HG02870 (cell line): Measurements from ENCODE around the gene CDH2.

Experiments
- ATAC-seq: cut with Tn5 transposase; IDR thresholded peaks from one replicate; pipeline ENCODE4 v1.9.1; 2021; ENCODE audit warnings: mild to moderate bottlenecking, moderate library complexity; ENCODE audit not compliant: unreplicated experiment

CDH2 gene

DNA sequence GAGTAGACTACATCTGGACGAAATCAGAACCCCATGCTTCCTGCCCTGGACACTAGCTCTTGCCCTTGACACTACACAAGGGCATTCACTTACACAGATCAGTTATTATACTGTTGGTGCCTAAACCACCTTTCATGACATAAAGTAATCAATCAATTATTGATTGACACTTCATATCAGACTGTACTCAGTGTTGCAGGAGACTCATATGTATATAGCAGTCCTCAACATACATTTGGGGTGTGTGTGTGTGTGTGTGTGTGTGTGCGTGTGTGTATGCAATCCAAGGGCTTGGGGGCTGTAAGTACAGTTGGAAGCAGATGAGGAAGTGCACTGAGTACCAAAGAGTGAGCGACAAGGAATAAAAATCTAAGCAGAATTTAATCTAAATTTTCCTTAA lies 5.1 kb downstream of the CDH2 start:
- no peak for ATAC-seq

DNA sequence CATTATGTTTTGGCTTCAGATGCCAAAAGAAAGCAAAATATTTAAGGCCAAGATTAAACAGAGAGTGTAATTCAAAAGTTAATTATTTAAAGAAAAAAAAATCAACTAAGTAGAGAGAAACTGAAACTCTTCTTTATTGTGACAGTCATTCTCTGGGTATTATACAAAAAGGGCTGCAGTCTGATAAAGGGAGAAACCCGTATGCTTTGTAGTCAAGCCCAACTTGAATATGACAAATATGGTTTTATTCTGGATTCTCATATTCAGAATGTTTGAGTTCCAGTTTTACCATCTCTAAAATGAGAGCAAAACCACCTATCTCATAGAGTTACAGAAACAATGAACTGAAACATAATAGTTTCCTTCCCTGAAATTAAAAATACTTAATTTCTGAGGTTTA lies 8.2 kb downstream of the CDH2 start:
- ATAC-seq, result no peak

DNA sequence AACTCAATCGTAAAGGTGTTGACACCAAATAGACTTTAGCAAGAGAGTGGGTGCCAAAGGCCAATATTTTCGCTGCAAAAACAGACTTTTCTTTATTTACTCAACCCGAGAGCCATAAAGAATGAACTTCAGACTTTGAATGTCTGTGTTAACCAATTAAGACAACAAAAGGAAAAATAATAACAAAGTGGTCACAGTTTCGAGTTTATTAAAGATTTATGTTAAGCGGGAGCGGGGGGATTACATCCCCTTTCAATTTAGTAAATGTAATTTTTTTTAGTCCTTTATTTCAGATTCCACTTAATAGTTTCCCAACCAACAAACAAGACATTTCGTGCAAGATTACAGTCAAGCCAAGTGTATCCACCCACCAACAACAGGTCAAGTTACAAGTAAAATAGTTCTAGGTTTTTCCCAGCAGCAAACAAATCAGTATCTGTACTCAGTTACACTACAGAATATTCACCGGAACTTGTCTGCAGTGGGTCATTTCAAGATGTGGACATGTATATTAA lies 9.0 kb downstream of the CDH2 start:
- no peak for ATAC-seq

DNA sequence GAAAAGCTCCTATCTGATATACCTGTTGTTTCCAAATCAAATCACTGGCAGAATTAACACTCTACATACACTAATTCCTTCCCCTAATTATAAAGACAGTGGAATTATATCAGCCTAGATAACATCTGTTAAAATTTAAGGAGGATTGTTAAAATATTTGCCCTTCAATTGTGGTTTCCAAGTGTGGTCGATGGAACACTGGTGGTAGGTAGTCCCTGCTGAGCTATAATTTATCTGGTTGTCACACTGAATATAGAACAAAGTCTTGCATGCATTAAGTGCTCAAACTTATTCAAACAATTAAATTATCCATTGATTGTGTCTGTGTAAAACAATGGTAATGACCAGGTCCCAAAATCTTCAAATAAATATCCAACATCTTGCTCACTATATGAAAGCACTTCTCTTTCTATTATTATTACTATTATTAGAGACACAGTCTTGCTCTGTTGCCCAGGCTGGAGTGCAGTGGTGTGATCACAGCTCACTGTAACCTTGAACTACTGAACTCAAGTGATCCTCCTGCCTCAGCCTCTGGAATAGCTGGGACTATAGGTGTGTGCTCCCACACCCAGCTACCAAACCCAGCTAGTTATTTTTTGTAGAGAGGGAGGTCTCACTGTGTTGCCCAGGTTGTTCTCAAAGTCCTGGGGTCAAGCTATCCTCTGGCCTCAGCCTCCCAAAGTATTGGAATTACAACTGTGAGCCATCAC lies 12.0 kb downstream of the CDH2 start:
- no peak for ATAC-seq

DNA sequence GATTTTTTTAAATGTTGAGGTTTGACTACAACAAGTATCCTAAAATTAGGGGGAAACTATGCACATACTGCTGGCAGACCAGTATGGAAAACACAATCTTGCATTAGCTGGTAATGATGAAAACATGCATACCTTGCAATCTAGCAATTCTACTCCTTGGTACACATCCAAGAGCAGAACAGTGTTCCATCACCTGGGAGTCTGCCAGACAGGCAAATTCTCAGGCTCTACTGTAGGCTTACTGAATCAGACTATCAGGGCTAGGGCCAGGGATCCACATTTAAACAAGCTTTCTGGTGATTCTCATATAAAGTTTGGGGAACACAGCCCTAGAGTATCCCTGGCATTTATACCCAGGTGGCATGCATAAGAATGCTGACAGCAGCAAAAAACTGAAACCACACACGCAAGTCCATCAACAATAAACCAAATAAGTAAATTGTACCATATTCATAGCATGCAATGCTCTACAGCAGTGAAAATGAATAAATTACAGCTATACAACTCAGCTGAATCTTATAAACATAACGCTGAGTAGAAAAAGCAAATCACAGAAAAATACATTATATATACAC lies 13.6 kb downstream of the CDH2 start:
- ATAC-seq, result no peak

DNA sequence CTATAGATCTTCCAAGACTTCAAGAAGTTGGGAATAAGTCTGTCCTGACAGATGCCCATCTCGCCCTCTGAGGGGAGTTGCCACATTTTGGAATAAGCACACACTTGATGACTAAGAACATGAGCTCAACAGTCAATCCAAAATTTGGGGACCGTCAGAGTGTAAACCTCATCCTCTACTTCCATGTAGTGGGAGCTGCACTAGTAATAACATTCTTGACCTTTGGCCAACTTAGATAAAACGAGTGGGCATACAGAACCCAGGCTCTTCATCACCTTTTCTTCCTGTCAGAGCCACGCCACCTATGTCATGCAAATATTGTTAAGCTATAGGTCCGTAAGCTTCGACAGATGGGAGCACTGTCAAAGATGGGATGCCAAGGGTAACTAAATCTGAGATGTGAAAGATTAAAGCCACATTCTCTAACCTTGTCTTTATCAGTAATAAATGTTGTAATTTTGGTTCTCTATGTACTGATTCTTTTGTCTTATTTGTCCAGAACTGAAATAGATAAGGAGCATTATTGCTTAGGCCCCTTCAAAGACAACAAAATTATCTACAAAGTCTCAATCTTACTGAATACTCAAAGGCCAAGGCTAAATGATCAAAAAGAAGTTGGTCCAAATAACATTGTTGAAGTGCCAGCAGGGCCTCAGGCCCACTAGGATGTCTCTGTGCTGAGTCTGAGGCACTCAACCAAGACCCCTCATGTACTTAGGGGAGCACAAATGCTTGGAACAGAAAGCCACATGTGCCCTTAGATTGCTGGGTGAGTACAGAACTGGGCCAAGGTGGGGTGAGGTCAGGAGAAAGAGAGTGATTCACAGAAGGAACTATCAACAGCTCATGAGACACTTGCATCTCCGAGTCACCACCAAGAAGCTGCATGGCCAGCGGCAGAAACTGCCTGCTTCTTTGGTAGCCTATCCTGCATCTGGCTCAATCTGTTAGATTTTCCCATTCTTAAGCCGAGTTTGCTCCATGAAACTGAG lies 15.0 kb downstream of the CDH2 start:
- ATAC-seq, result no peak

DNA sequence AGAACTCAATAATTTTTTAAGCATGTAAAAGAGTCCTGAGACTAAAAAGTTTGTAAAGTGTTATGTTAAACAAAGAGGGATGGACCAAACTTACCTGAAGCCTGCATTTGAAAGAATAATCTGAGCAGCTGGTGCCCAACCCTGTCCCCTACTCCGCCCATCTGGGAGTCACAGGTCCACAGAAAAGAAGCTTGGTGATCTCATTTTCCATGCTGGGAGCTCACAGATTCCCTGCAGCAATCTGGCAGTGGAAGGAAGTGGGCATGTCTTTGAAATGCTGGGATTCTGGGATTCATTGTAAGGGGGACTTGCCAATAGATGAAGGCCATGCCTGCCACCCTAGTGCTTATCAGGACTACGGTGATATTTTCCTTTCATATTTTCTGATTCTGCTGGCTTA lies 17.9 kb downstream of the CDH2 start:
- no peak for ATAC-seq

DNA sequence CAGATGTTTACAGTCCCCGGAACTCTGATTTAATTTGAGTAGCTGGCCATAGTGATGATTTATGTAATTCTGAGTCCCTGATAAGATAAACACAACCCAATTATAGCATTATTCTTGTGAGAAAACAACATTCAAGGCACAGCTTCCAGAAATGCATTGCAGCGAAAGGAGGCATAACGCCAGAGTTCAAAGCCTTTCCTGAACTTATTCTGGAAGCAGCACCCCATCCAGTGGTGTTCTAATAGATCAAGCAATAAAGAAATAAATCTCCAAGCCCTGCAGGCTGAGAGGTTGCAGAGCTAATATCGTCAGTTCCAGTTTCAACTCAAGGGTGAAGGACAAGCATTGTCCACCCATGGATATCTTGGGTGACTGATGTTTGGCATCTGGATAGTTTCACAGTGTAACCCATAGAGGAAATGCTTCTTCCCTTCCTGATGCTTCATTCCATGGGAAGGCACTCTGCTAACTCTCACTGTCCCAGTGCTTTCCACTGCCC lies 18.8 kb downstream of the CDH2 start:
- no peak for ATAC-seq

DNA sequence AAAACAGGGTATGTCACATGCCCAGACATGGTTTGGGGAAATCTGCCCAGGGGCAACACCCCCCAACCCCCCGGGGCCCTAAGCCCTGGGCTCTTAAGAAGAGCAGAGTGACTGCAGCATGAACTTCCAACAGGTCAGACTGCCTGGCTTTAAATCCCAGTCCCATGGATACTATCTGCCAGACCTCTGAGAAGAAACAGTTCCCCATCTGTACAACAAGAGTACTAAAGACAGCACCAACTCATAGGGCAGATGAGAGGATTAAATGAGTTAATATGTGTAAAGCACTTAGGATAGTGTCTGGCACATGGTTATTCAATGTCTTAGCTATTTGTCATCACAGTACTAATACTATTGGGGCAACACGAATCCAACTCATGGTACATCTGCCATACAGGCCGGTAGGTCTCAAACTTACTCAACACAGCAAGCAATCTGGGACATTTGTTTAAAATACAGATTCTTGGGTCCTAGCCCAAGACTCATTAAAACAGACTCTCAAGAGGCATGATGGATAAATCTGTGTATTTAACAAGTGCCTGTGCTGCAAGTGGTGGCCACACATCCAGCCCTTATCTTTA lies 23.4 kb downstream of the CDH2 start:
- no peak for ATAC-seq

DNA sequence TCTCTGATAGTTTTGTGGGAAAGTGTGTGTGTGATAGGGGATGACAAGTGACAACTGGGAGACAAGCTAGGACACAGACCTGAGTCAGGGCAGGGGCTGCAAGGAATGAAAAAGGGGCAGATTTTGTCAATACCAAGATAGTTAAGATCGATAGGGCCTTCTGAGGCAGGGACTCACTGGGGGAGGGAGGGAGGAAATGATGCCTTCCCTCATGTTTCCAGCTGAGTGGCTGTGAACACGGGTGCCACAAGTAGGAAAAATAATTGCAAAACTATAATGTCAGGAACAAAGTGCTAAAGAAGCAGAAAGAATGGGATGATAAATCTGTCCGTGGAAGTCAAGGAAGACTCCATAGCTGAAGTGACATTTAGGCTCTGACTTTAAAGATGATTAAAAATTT lies 24.2 kb downstream of the CDH2 start:
- no peak for ATAC-seq

DNA sequence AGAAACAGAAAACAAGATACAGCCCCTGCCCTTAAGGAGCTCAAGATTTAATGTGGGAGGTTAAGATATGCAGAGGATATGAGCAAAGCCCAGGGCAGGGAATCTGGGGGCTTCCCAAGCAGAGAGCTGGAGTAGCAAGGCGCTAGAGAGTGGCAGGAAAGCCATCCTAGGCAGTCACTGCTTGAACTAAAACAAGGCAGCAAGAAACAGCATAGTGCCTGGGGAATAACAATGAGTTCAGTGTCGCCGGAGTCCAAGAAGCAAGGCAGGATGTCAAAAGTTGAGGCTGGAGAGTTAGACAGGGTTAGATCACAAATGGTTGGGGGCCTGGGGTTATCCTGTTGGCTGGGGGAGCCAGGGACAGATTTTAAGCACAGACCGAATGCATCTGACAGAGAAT lies 24.6 kb downstream of the CDH2 start:
- no peak for ATAC-seq

DNA sequence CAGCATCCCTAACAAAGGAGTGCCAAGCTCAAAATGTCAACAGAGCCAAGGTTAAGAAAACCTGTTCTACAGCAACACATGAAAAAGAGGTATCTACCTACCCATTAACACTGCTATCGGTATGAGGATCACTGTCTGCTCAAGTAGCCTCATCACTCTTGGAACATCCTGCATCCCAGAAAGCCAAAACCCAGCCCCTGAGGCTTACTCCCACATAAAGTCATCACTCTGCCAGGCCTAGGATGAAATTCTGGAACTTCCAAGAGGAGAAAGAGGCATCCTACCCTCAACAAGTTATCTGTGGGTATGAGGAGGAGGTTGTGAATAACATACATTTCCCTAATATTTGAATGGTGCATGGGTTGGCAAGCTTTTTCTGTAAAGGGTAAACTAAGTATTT lies 25.5 kb downstream of the CDH2 start:
- no peak for ATAC-seq

DNA sequence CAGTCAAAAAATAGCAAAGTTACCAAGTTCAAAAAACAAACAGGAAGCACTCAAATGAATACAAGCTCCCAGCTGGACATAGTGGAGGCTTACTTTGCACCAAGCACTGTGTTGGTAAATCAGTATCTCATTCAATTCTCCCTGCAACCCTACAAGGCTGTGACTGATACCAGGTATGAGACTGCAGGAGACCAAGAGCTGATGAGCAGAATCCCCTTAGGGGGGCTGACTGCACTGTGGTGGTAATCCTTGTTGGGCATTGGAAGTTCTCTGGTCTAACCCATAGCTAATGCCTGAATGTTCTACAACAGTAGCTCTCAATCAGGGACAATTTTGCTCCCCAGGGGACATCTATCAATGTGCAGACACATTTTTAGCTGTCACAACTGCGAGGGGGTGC lies 26.0 kb downstream of the CDH2 start:
- ATAC-seq, result no peak

DNA sequence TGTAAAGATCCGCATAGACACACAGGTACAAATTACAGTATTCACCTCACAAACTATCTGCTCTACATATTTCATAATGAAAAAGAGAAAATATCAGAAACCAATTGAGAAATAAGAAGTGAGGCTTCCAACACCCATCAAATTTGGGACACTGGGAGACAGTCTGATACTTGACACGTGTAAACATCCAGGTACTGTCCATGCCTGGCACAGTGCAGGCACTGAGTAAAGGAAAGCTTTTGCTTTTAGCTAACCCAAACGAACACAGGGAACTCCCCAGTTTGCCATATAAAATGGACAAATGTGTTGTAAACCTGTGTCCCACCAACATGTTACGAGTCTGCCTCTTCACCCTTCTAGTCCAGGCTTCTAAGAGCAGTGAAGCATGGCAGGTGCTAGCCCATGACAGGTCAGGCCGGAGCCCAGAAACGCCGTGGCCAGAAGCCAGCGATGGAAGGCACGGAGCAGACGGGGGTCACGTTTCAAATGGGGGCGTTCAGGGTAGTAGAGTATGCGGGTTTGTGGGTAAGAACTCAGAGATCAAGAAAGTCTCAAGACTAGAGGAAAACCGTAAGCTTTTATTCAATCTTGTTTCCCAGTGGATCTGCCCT lies 27.0 kb downstream of the CDH2 start:
- no peak for ATAC-seq

DNA sequence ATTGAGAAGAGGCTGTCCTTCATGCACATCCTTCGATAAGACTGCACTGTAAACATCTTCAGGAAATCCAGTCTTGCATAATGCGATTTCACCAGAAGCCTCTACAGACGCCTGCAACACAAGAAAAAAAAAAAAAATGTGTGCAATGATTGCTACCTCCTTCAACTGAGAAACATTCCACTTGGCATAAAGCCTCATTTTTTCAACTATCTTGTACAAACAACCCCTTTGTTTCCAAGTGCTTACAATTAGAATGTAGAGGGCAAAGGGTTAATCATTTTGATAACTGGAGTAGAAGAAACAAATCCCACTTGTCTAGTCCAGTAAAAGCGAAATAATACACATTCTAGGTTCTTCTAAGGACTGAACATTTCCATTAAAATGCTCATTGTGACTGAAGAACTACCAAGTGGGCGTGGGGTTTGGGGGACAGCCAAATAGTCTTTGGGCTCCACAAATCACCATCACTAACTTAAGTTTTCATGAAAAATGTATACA lies 29.2 kb downstream of the CDH2 start:
- ATAC-seq, result no peak

DNA sequence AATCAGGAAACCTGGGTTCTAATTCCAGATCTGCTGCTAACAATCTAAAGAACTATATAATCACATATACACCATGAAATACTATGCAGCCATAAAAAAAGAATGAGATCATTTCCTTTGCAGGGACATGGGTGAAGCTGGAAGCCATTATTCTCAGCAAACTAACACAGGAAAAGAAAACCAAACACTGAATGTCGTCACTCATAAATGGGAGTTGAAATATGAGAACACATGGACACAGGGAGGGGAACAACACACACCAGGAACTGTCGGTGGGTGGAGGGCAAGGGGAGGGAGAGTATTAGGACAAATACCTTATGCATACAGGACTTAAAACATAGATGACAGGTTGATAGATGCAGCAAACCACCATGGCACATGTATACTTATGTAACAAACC lies 33.2 kb downstream of the CDH2 start:
- no peak for ATAC-seq

DNA sequence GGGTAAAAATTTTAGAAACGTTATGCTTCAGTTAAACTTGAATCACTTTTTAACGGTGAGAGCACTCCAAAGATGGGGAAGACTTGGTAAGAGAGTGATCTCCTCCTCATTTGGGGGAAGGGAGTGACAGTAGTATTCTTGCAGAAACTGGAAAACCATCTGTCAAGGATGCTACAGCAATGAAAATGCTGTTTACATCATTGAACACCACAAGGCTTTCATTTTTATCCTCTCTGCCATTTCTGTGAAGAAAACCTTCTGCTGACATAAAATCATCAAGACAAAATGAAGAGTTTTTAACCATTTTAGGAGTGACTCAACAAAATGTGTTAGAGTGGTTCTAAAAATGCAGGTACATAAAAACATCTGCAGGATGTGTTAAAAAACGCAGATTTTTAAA lies 38.1 kb downstream of the CDH2 start:
- no peak for ATAC-seq

DNA sequence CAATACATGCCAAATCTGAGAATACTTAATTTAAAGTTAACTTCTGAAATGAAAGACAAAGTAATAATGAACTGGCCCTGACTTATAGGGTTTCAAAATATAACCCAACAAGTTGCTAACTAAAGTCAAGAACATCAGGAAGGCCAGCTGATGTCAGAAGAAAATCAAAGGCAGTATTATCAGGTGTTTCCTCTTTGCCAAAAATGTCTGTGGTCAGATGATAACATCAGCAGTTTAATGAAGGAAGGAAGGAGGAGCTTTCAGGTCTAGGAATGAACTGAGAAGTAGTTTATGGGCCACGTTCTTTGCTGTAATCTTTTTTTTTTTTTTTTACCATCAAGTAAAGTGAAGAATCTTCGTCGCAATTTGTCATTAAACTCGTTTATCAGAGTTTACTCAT lies 40.9 kb downstream of the CDH2 start:
- ATAC-seq, result no peak

DNA sequence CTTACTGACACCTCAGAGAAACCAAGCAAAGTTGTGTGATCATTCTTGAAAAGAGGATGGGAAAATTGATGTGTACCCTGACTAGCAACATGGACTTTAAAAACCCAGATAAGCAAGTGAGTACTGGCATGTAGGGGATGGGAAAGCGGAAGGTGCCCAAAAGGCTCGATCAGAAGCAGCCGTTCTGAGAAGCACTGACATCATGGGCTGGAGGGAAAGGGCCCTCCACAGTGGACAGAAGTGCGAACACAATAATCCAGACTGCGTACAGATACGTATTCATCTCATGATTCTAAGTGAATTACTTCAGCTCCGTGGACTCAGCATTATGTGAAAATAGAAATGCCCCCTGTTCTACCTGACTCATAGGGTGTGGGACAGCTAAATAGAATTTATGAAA lies 42.2 kb downstream of the CDH2 start:
- no peak for ATAC-seq

DNA sequence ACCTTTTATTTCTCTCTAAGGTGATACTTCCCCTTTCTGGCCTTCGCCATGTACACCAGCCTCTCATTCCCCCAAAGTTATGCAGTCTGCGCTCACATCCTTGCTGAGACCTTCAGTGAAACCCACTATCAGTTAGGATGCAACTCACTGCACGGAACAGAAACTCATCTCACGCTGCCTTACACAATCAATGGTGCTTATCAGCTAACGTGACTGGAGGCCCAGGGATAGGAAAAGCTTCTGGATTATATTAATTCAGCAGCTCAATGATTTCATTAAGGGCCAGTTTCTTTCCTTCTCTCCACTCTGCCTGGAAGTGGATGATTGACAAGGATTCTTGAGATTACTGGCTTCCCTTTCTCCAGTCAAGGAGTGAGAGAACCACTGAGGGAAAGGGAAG lies 44.8 kb downstream of the CDH2 start:
- no peak for ATAC-seq

DNA sequence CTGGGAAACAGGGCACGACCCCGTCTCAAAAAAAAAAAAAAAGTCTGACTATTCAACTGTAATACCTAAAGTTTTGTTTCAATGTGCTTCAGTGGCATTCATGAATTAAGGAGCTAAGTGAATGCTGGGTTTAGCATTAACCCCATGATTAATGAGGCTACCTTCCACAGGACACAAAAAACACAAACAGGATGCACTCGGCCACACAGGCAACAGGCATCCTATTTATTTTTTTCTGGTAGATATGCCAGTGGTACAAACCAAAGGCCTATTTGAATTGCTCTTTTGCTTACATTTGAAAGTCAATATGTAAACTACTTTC lies 48.3 kb downstream of the CDH2 start:
- ATAC-seq, result no peak
